Suprapubic skin (tissue), 2 donors: ENCODE data around the gene LPGAT1.

ENCODE experiments used
- EP300 ChIP-seq: sonication (generic); formaldehyde crosslinking; IDR thresholded peaks from one replicate; pipeline ENCODE4 v1.6.1; 2017; ENCODE audit warnings: antibody characterized with exemption
- POLR2A ChIP-seq, 2 donors: fragments of 450-650 bp; IDR thresholded peaks; one replicate each; pipeline ENCODE4 v1.6.1; 2017; ENCODE audit warnings: antibody characterized with exemption in 2 of 2, mild to moderate bottlenecking in 2 of 2, moderate library complexity in 2 of 2

DNA sequence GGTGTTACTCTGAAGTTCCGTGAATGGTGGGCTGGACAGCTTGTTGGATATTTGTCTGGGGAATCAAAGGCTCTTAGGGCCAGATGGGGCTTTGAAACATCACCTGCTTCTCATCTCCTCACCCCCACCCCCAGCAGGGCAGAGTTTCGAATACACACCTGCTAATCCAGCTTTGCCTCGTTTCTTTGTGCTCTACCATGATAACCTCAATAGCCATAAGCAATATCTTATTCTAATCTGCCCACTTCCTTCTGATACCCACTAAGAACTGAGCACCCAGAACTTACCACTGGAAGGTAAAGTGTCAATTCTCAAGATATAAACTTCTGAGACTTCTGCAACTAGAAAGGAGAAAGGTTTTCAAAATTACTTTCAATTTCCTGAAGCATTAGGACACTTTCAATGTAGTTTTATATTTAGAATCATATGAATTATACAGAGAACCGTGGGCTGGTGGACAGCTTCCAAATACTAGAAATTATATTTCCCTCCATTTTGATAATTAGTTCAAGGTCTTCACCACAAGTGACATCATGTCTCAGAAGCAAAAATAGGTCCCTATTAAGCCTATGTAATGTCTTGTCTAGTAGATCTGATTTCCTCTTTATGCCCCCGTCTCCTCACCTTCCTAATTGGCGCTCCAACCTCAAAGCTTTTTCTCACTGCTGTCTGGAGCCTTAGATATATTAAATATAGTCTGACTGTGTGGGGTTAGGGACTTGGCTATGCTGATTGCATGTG, 90.7 kb downstream of the LPGAT1 start:
- TF ChIP-seq POLR2A (IDR thresholded peaks at IDR 0.05) (no peak), EP300 (no peak)
